Esophagus squamous epithelium (tissue), 5 donors: ENCODE data around the gene RELN. TPM values are rescaled to one million over a fixed set of nuclear protein-coding genes. Genes with fewer than 3 reads are reported as not detected.

ENCODE experiments used
- DNase-seq: peaks from one replicate; lab custom pipeline; 2025; lab: John Stamatoyannopoulos, UW
- H3K27ac ChIP-seq, 4 donors: fragments of 200-600 bp; sonication (generic); one replicate each; pipeline ENCODE4 v1.5.1; 2016 to 2019; ENCODE audit warnings: mild to moderate bottlenecking in 1 of 4
- H3K27me3 ChIP-seq, 4 donors: fragments of 200-600 bp; sonication (generic); 1 replicate in 3 of 4; 2 replicates in 1 of 4; pipeline versions ENCODE4 v1.5.1 to v1.6.0; 2017 to 2021; ENCODE audit warnings: antibody characterized with exemption in 1 of 4
- H3K36me3 ChIP-seq, 3 donors: fragments of 200-600 bp; sonication (generic); one replicate each; pipeline ENCODE4 v1.5.1; 2016 to 2019
- H3K4me1 ChIP-seq, 3 donors: fragments of 200-600 bp; sonication (generic); one replicate each; pipeline ENCODE4 v1.5.1; 2017 to 2019
- H3K4me3 ChIP-seq, 4 donors: fragments of 200-600 bp; sonication (generic); 1 replicate in 3 of 4; 2 replicates in 1 of 4; pipeline ENCODE4 v1.5.1; 2016 to 2019; ENCODE audit warnings: mild to moderate bottlenecking in 2 of 4, moderate library complexity in 1 of 4
- H3K9me3 ChIP-seq, 3 donors: fragments of 200-600 bp; sonication (generic); one replicate each; pipeline ENCODE4 v1.5.1; 2016 to 2019
- POLR2A ChIP-seq, 4 donors: fragments of 450-650 bp; IDR thresholded peaks; one replicate each; pipeline ENCODE4 v1.6.1; 2017; ENCODE audit warnings: antibody characterized with exemption in 4 of 4, mild to moderate bottlenecking in 4 of 4, moderate library complexity in 3 of 4
- WGBS, 2 donors: methylation state at CpG; one replicate each; pipeline ENCODE4 v1.1.5; 2018; 5-methylcytosine and 5-hydroxymethylcytosine counted together
- intact Hi-C: fragments of 100-400 bp; cut with DNase I; formaldehyde crosslinking; loops from one replicate; pipeline ENCODE4 v1.15.0; 2022
- total RNA-seq, 4 donors: library from RNA; depleted of rRNA; stranded (reverse); fragments of >200 nt; gene quantifications; one replicate each; pipeline ENCODE4 v1.1.0, GENCODE V29; 2016
- TF ChIP-seq, protein P1 (sequence below), 6 experiments: fragments of 450-650 bp in 4 of 6; fragments of 200-600 bp in 2 of 6; sonication (generic) in 2 of 6; IDR thresholded peaks; one replicate each; pipeline ENCODE4 v1.5.1; 2016 to 2019; ENCODE audit warnings: antibody characterized with exemption in 6 of 6, mild to moderate bottlenecking in 4 of 6, moderate library complexity in 4 of 6
- donor health status: DM: yes; HTN: yes; CAD: no.

The RELN gene
- total RNA-seq, 4 donors from 2014 or later = 0.68 to 6.5 (median 1.00) TPM

GRCh38 chr7:103995554-103995953, 6.1 kb upstream of the RELN start:
- TF ChIP-seq, protein P1, sequence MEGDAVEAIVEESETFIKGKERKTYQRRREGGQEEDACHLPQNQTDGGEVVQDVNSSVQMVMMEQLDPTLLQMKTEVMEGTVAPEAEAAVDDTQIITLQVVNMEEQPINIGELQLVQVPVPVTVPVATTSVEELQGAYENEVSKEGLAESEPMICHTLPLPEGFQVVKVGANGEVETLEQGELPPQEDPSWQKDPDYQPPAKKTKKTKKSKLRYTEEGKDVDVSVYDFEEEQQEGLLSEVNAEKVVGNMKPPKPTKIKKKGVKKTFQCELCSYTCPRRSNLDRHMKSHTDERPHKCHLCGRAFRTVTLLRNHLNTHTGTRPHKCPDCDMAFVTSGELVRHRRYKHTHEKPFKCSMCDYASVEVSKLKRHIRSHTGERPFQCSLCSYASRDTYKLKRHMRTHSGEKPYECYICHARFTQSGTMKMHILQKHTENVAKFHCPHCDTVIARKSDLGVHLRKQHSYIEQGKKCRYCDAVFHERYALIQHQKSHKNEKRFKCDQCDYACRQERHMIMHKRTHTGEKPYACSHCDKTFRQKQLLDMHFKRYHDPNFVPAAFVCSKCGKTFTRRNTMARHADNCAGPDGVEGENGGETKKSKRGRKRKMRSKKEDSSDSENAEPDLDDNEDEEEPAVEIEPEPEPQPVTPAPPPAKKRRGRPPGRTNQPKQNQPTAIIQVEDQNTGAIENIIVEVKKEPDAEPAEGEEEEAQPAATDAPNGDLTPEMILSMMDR (IDR thresholded peaks at IDR 0.05) = no peak
- DNase-seq = no peak
- H3K27me3 ChIP-seq = peaks cover 0 to 20% (median 1%) of the 10 kb centered on the region in 4 donors
- no peak overlapping the region for H3K27ac ChIP-seq
- H3K9me3 ChIP-seq = no peaks in the 10 kb centered on the region
- H3K4me3 ChIP-seq = no peak overlapping the region
- peaks cover 0 to 3% (median 0%) of the 10 kb centered on the region in 3 donors for H3K4me1 ChIP-seq
- H3K36me3 ChIP-seq = no peaks in the 10 kb centered on the region
- intact Hi-C loops = no loop called here

GRCh38 chr7:103993551-103993950, 4.1 kb upstream of the RELN start:
- TF ChIP-seq, protein P1 (IDR thresholded peaks at IDR 0.05) = no peak
- no peak for TF ChIP-seq POLR2A (IDR thresholded peaks at IDR 0.05)
- H3K27me3 ChIP-seq = peaks cover 0 to 40% (median 7%) of the 10 kb centered on the region in 4 donors
- no peak for DNase-seq
- peaks cover 0 to 22% (median 13%) of the 10 kb centered on the region in 3 donors for H3K4me1 ChIP-seq
- H3K9me3 ChIP-seq = no peaks in the 10 kb centered on the region
- 83 to 86% methylated on average over 1 of the region's 1 CpG for WGBS, 2 donors
- H3K4me3 ChIP-seq = no peak overlapping the region
- intact Hi-C loops = no loop called here
- no peaks in the 10 kb centered on the region for H3K36me3 ChIP-seq
- H3K27ac ChIP-seq = no peak overlapping the region

GRCh38 chr7:103991406-103991805, 1.9 kb upstream of the RELN start:
- Histone ChIP-seq H3K27me3 (peaks cover 0 to 57% (median 12%) of the 10 kb centered on the region in 4 donors), H3K36me3 (no peaks in the 10 kb centered on the region), H3K4me3 (no peak overlapping the region), H3K27ac (no peak overlapping the region), H3K4me1 (peaks cover 0 to 25% (median 13%) of the 10 kb centered on the region in 3 donors), H3K9me3 (no peaks in the 10 kb centered on the region)
- TF ChIP-seq, protein P1 (IDR thresholded peaks at IDR 0.05) = no peak
- intact Hi-C loops = no loop called here
- 55 to 58% methylated on average over 2 of the region's 2 CpGs for WGBS, 2 donors
- no peak for DNase-seq

- intact Hi-C loops = no loop called here
- no peaks in the 10 kb centered on the region for H3K9me3 ChIP-seq
- no peak overlapping the region for H3K27ac ChIP-seq
- WGBS, 2 donors = 37 to 73% methylated on average over 3 to 4 of the region's 4 CpGs
- H3K36me3 ChIP-seq = no peaks in the 10 kb centered on the region
- H3K4me3 ChIP-seq = no peak overlapping the region
- peaks cover 0 to 25% (median 13%) of the 10 kb centered on the region in 3 donors for H3K4me1 ChIP-seq
- peaks cover 0 to 61% (median 12%) of the 10 kb centered on the region in 4 donors for H3K27me3 ChIP-seq
- no peak for DNase-seq
- no peak for TF ChIP-seq POLR2A (IDR thresholded peaks at IDR 0.05)
- TF ChIP-seq, protein P1 (IDR thresholded peaks at IDR 0.05) = no peak
These were observed 1.5 kb upstream of the RELN start for GRCh38 chr7:103990991-103991390.

GRCh38 chr7:103989785-103990767, 618 bp upstream of the RELN start:
- no peak for DNase-seq
- 0 to 1% methylated on average over 19 of the region's 80 CpGs for WGBS, 2 donors
- Histone ChIP-seq H3K36me3 (no peaks in the 10 kb centered on the region), H3K4me1 (peaks cover 0 to 25% (median 13%) of the 10 kb centered on the region in 3 donors), H3K27ac (peak overlapping the region in 2 of 4 donors; percentile 16 to 21), H3K27me3 (peaks cover 0 to 70% (median 12%) of the 10 kb centered on the region in 4 donors), H3K9me3 (no peaks in the 10 kb centered on the region), H3K4me3 (peak overlapping the region; percentile 28 to 60 (median 44))
- intact Hi-C loops = no loop called here
- no peak for TF ChIP-seq POLR2A (IDR thresholded peaks at IDR 0.05)
- TF ChIP-seq, protein P1 (IDR thresholded peaks at IDR 0.05) = no peak
